Right ventricle myocardium inferior (tissue), 1 donor: Measurements from ENCODE around the gene SLAMF1. TPM values are rescaled to one million over a fixed set of nuclear protein-coding genes. Genes with fewer than 3 reads are reported as not detected.
"Not testable (repeated sequence)": the region's sequence is repeated elsewhere in the genome, so short reads cannot be mapped to it uniquely, and the experiment has no call there.

Experiments
- ATAC-seq: fragments of 200-7000 bp; cut with Tn5 transposase; one replicate; pipeline ENCODE4 v1.9.1; 2020; ENCODE audit warnings: mild to moderate bottlenecking, moderate library complexity
- DNase-seq: peaks from one replicate; pipeline ENCODE4 v3.0.0; 2021; ENCODE audit errors: missing footprints
- intact Hi-C: fragments of 100-400 bp; cut with DNase I; formaldehyde crosslinking; loops from one replicate; pipeline ENCODE4 v1.11.0; 2022
- long read RNA-seq: library from polyadenylated mRNA; unstranded; transcript quantifications from one replicate; pipeline ENCODE4 v2.0.0, GENCODE V29; 2021
- total RNA-seq: library from RNA; stranded (reverse); fragmentation: NEBNext Ultra II Directional; extraction: Animal tissue kit (Norgen Biotek cat#: 25700); gene quantifications from one replicate; pipeline ENCODE4 v1.2.1, GENCODE V29; 2021
- donor health status: DM: no; HTN: yes; CAD: no; lungs with severe emphysema.

SLAMF1 gene
- 0.24 TPM for total RNA-seq
- long read RNA-seq, result 0 reads

DNA sequence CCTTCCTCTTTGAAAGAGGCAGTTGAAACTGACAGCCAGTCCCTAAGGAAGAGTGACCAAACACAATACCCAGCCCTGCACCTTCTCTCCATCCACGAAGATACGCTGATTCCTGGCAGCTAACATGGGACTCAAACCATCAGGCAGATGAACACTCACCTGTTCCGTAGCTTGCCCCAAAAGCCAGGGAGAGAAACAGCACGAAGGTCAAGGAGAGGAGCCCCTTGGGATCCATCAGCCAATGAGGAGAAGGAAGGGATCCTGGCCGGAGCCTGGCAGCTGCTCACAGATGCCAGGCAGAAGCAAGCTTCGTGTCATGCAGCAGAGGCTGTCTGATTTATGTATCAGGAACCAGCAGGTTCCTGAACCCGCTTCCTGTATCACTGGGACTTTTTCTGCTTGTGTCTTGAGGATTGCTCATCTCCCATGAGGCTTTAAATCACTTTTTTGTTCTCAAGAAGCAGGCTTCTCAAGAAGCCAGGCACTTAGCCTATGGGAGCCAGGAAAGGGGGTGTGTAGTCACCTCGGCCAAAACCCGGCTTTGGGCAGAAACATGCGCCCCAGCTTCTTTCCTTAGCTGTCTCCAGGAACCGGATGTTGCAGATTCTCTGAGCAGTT lies at the start of gene SLAMF1:
Gene SLAMF1 (minus strand): TSS at position 334 of the 618 bp plus-strand sequence. CDS start 99 bp downstream, at position 235.
- intact Hi-C loops, result no loop called here
- DNase-seq (no peak), ATAC-seq (no peak)

- intact Hi-C loops, ATAC-seq, DNase-seq: not testable (repeated sequence)
Measured at GRCh38 chr1:160692390-160692789, 45.5 kb upstream of the SLAMF1 start.

- ATAC-seq (no peak), DNase-seq (no peak)
- intact Hi-C loops, result no loop called here
Measured at GRCh38 chr1:160685266-160685665, 38.4 kb upstream of the SLAMF1 start.

- no peak for DNase-seq
- no peak for ATAC-seq
- intact Hi-C loops, result no loop called here
Measured at GRCh38 chr1:160682983-160683865, 36.4 kb upstream of the SLAMF1 start.

GRCh38 chr1:160681891-160682140 lies 35.0 kb upstream of the SLAMF1 start:
- intact Hi-C loops, result no loop called here
- ATAC-seq (no peak), DNase-seq (no peak)

DNA sequence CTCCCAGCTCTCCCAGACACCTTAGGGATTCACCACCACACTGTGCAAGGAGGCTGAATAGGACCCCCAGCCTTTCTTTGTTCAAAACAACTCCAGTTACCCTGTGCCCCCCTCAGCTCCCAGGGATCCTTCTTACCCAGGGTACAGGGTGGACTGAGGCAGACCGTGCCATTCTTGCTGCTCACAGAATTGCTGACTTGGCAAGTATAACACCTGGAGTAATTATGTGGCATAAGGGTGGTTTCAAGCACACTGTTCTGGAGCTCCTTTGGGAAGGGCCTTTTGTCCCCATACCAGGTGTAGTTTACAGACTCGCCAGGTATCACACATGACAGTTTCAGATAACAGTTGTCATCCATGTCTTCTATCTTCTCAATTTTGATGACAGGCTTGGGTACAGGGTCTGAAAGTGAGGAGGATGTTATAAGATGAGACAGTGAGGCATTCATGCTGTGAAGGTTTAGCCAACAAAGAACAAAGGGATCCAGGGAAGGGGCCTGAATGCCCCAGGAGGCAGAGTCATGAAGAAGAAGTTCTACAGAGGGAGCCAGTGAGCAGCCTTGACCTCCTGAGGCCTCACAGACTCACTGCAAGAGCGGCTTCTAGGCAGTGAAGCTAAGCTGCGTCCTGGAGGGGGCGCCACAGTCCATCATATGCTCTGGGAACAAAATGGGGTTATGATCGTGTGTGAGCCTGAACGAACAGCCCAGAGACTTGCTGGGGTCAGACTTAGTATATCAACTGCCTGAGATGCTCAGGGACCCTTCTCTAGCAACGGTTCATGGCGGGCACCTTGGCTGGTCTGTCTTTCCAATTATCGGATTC lies 34.4 kb upstream of the SLAMF1 start:
- ATAC-seq (peak; percentile 69), DNase-seq (peak; percentile 86)
- intact Hi-C loops, result no loop called here

DNA sequence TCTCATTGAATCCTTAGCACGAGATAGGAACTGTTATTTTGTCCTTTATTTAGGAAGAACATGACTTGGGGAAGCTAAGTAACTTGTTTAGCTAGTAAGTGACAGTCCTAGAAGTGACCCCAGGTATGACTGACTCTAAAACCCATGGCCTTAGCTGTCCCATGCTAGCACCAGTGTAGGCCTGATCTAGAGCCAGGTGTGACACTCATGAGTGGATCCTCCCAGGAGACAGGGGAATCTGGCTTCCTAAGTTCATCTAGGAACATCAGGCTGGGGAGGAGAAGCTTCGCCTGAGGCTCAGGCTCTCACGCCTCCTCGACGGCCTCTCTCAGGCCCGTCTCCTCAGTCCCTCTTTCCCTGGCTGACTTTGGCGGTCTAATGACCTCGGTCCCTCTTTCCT lies 33.6 kb upstream of the SLAMF1 start:
- no peak for ATAC-seq
- intact Hi-C loops, result no loop called here
- DNase-seq, result no peak

GRCh38 chr1:160679893-160680292 lies 33.0 kb upstream of the SLAMF1 start:
- no peak for DNase-seq
- intact Hi-C loops, result no loop called here
- ATAC-seq, result no peak

DNA sequence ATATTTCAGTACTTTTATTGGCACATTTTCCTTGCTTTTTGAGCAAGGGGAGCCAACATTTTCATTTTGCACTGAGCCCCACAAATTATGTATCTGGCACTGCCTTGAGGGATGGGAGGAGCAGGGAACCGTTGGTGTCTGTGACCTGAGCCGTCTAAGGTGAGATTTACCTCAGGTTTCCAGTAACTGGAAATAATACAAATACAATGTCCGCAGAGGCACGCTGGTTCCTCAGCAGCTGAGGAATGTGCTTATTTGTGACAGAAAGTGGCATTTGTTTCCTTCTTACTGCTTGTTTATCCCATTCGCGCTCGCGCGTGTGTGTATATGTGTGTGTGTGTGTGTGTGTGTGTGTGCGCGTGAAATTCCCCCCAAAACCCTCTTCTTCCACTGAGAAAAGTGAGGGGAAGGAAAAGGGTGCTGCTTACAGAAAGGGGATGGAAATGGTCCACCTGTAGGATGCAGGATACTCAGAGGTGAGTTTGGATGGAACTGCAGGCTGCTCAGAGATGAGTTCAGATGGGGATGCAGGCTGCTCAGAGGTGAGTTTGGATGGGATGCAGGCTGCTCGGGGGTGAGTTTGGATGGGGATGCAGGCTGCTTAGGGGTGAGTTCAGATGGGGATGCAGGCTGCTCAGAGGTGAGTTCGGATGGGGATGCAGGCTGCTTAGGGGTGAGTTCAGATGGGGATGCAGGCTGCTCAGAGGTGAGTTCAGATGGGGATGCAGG lies 30.2 kb upstream of the SLAMF1 start:
- DNase-seq (no peak), ATAC-seq (no peak)
- intact Hi-C loops, result no loop called here

DNA sequence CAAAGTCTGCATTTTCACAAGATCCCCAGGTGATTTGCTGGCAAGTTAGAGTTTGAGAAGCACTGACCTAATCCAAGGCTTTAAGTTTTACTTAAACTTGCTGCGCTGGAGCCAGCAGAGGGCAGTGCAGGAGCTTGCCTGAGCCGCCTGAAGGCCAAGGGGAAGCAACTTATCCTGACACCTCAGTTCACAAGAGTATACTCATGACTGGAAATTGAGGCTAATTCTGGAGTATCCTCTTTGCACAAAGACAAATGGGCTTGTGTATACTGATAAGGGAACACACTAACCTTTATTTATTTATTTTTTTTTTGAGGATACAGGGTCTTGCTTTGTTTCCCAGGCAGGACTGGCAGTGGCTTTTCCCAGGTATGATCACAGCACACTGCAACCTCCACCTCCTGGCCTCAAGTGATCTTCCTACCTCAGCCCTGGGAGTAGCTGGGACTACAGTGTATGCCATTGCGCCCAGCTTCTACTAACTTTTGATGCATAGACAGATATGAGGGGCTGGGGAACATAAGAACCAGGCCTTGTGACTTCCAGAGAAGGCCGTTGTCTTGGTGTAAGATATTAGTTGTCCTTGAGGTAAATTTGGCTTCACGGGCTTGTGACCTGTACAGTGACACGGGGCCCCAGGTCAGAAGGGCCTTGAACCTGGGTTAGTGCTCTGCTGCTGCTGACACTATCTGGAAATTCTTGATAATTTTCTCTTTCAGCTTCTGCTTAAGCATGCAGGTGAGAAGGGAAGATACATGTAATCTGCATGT lies 29.0 kb upstream of the SLAMF1 start:
- ATAC-seq (peak; percentile 65), DNase-seq (peak; percentile 78)
- intact Hi-C loops, result no loop called here

DNA sequence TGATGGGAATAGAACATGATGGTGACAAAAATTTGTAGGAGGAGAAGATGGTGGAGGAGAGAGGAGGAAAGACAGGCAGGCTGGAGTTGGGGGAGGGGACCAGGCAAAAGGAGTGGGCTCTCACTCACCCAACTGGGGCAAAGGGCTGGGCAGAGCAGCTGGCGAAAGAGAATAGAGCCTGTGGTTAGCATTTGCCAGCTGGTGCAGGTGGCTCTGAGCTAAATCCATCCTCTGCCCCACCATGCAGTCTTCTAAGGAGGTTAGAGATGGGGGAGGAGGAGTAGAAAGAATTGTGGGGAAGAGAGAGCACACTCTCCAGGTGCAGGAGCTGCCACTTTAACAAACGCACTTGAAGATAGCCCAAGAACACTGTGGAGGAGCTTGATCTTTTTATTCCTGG lies 27.6 kb upstream of the SLAMF1 start:
- no peak for DNase-seq
- ATAC-seq, result no peak
- intact Hi-C loops, result no loop called here

- ATAC-seq, result no peak
- no peak for DNase-seq
- intact Hi-C loops, result no loop called here
Measured at GRCh38 chr1:160672789-160673695, 26.2 kb upstream of the SLAMF1 start.

DNA sequence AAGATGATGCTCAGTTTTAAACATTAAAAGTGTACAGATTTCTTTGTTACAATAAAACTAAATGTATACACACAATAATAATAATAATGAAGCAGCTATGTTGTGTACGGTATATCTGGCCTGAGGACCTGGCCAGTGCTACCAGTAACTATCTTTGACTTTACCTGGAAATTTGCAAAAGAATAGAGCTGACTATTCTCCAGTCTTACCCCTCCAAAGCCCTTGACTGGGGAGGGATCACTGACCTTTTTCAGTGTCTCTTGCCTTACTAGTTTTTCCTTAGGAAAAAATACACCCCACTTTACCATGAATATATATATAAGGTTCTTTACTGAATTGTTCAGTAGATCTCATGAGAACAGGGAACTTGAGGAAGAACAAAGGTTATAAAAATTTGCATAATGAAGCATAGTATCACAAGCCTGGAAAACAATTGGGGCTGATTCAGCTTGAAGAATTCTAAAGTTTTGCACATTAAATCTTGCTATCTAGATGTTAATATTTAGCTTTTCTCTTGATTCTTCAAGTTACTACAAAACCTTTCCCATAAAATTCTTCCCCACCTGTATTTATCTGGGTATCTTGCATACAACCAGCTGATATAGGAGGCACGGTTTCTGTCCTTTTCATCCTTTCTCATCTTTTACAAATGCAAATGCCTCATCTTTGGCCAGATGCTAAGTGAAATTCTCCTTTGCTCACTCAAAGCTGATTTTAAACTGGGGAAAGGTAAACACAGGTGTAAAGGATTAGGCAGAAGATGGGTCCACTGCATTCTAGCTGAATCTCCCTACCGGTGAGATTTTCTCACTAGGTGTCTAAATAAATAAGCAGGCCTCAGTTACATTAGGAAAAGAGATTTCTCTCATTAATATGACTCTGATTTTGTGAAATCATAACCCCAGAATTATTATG lies 25.0 kb upstream of the SLAMF1 start:
- ATAC-seq, result no peak
- intact Hi-C loops, result no loop called here
- no peak for DNase-seq

- DNase-seq, result no peak
- intact Hi-C loops, result no loop called here
- ATAC-seq, result no peak
Measured at GRCh38 chr1:160670701-160671100, 23.9 kb upstream of the SLAMF1 start.

- ATAC-seq, result no peak
- DNase-seq, result no peak
Measured at GRCh38 chr1:160669802-160670201, 23.0 kb upstream of the SLAMF1 start.

GRCh38 chr1:160669276-160669675 lies 22.4 kb upstream of the SLAMF1 start:
- intact Hi-C loops, result no loop called here
- DNase-seq (no peak), ATAC-seq (no peak)

More at GRCh38 chr1:160669802-160670201, 23.0 kb upstream of the SLAMF1 start:
- intact Hi-C loops, result no loop called here
